ENCODE results near the gene RDH13. TPM values are rescaled to one million over a fixed set of nuclear protein-coding genes. Genes with fewer than 3 reads are reported as not detected.

The RDH13 gene
- total RNA-seq, 1 experiment from 2014 or later: 80.4 TPM

DNA sequence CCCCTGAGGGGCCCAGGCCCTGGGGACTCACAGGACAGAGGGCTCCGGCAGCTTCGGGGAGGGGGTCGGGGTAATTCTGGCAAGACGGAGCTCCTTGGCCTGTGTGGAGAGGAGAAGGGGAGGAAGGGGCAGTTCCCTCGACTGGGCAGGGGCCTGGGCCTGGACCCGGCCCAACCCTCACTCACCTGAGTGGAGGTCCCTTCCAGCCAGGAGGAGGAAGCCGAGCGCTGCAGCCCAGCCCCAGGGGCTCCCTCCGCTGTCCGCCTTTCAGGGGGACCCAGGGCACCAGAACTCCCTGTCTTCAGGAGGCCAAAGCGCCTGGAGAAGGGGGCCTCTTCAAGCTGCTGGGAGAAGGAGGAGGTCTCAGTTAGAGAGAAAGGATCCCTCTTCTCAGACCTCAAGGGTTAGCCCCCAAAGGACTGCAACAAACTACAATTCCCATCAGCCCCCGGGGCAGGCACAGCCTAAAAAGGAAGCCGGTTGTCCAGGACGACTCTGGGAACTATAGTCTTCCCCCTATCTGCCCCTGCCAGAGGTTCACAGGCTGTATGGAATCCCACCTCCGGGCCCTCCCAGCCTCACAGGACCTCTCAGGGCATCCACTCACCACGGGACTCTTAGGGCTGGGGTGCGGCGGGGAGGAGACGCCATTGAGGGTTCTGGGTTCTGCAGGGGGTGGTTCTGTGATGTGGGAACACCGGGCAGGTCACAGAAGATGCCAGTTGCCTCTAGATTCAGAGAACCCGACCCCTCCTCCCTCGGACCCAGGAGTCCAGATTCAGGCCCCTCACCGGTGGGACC is 32.5 kb upstream of the RDH13 start:
- H2AFZ ChIP-seq (ENCODE audit: low read length): no peak overlapping the region
- no peaks in the 10 kb centered on the region for H3K27me3 ChIP-seq (ENCODE audit: low read length)
- ChIA-PET POLR2A (ENCODE audit: unreplicated experiment) (no interaction called here), CTCF (no interaction called here)
- no peak overlapping the region for H3K4me3 ChIP-seq (ENCODE audit: low read length)
- H3K9me2 ChIP-seq (replicated peaks; ENCODE audit: low read length): no peaks in the 10 kb centered on the region
- intact Hi-C loops (cut with micrococcal nuclease): no loop called here
- peaks cover 13% of the 10 kb centered on the region; the same call in 1 of the 2 replicates for H3K36me3 ChIP-seq (ENCODE audit: low read depth, low read length)
- DNase-seq: no peak
- H3K79me2 ChIP-seq (ENCODE audit: low read length): no peaks in the 10 kb centered on the region
- 0 out of 2 replicates have a peak, but pooled peaks cover 2% of the 10 kb centered on the region for H4K20me1 ChIP-seq (ENCODE audit: low read length)
- no peak overlapping the region for H3K27ac ChIP-seq (ENCODE audit: low read length)
- ATAC-seq: 0 out of 2 replicates have a peak, but pooled peaks have one; percentile 11
- no peaks in the 10 kb centered on the region for H3F3A ChIP-seq (ENCODE audit: low read length, unreplicated experiment)
- H3K9me3 ChIP-seq (ENCODE audit: low read length): no peaks in the 10 kb centered on the region
- no peak overlapping the region for H3K9ac ChIP-seq (ENCODE audit: low read length)
- no peaks in the 10 kb centered on the region for H3K4me1 ChIP-seq (ENCODE audit: insufficient read depth, low read length)
- TF ChIP-seq EZH2 (IDR thresholded peaks at IDR 0.05; ENCODE audit: low read length, unreplicated experiment) (no peak), EZH2phosphoT487 (IDR thresholded peaks at IDR 0.05; ENCODE audit: borderline replicate concordance, low read length) (no peak), CTCF (conservative IDR thresholded peaks at IDR 0.05; ENCODE audit: low read depth, low read length) (no peak)
- BruUV-seq (replicated peaks): no TSS peak
- no peak overlapping the region for H3K4me2 ChIP-seq (ENCODE audit: low read length)

GRCh38 chr19:55094456-55095259 is 31.7 kb upstream of the RDH13 start:
- H3K79me2 ChIP-seq (ENCODE audit: low read length): no peaks in the 10 kb centered on the region
- H3K9ac ChIP-seq (ENCODE audit: low read length): no peak overlapping the region
- H3F3A ChIP-seq (ENCODE audit: low read length, unreplicated experiment): no peaks in the 10 kb centered on the region
- H3K4me3 ChIP-seq (ENCODE audit: low read length): no peak overlapping the region
- no peaks in the 10 kb centered on the region for H4K20me1 ChIP-seq (ENCODE audit: low read length)
- H3K27ac ChIP-seq (ENCODE audit: low read length): no peak overlapping the region
- CTCF ChIA-PET: no interaction called here
- intact Hi-C loops (cut with micrococcal nuclease): no loop called here
- no peaks in the 10 kb centered on the region for H3K9me2 ChIP-seq (replicated peaks; ENCODE audit: low read length)
- H3K27me3 ChIP-seq (ENCODE audit: low read length): no peaks in the 10 kb centered on the region
- no peak overlapping the region for H3K4me2 ChIP-seq (ENCODE audit: low read length)
- no peak overlapping the region for H2AFZ ChIP-seq (ENCODE audit: low read length)
- DNase-seq: no peak
- POLR2A ChIA-PET (ENCODE audit: unreplicated experiment): no interaction called here
- no peaks in the 10 kb centered on the region for H3K4me1 ChIP-seq (ENCODE audit: insufficient read depth, low read length)
- TF ChIP-seq CTCF (conservative IDR thresholded peaks at IDR 0.05; ENCODE audit: low read depth, low read length) (no peak), EZH2phosphoT487 (IDR thresholded peaks at IDR 0.05; ENCODE audit: borderline replicate concordance, low read length) (no peak), EZH2 (IDR thresholded peaks at IDR 0.05; ENCODE audit: low read length, unreplicated experiment) (no peak)
- ATAC-seq: no peak
- no TSS peak for BruUV-seq (replicated peaks)
- H3K36me3 ChIP-seq (ENCODE audit: low read depth, low read length): peaks cover 13% of the 10 kb centered on the region; the same call in 1 of the 2 replicates
- no peaks in the 10 kb centered on the region for H3K9me3 ChIP-seq (ENCODE audit: low read length)

Measured in PC-3 (cell line).